GM21619 (cell line): ENCODE results near the gene IL34.

Source experiments
- ATAC-seq: cut with Tn5 transposase; IDR thresholded peaks from one replicate; pipeline ENCODE4 v1.9.1; 2021; ENCODE audit not compliant: unreplicated experiment

The IL34 gene

DNA sequence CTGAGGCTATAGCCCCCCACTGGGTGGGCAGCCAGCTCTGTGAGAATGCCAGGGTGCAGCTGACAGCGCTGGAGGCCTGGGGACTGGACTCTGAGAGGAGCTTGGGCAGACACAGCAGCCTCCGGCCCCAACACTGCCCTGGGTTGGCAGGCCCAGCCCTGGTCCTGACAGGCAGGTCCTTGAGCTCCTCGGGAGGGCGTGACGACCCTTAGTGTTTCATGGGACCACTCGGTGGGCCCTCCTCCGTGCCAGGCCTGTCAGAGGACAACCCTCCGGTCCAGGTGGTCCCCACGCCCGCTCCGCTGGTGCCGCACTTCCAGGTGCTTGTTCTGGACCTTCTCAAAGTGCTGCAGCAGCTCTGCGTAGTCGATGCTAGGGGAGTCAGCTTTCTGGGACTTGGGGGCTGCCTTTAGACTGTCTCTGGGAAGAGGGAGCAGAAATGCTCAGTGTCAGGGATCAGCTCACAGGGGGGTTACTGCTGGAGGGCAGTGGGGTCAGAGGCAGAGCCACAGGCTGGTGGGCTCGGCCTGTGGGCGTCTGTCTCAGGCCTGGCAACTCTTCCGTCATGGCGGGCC, 41.4 kb downstream of the IL34 start:
- no peak for ATAC-seq

DNA sequence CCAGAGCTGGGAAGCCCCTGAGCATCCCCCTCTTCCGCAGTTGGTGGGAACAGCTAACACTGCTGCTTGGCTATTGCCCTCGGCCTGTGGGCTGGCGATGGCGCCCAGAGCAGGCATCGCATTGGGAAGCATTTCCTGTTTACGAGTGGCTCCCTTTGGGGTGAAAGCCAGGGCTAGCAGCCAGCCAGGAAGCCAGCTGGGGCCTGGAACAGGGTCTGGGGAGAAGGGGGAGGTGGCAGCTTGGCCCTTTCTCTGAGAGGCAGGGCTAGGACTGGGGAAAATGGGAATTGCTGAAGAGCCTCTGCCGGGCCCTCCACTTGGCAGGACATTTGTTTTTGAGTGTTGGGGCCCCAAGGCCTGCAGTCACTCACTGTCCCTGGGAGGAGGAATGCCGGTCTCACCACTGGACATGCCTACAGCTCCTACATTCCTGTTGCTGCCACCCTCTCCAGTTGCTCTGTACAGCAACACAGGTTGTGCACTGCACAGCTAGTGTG, 41.9 kb downstream of the IL34 start:
- no peak for ATAC-seq

DNA sequence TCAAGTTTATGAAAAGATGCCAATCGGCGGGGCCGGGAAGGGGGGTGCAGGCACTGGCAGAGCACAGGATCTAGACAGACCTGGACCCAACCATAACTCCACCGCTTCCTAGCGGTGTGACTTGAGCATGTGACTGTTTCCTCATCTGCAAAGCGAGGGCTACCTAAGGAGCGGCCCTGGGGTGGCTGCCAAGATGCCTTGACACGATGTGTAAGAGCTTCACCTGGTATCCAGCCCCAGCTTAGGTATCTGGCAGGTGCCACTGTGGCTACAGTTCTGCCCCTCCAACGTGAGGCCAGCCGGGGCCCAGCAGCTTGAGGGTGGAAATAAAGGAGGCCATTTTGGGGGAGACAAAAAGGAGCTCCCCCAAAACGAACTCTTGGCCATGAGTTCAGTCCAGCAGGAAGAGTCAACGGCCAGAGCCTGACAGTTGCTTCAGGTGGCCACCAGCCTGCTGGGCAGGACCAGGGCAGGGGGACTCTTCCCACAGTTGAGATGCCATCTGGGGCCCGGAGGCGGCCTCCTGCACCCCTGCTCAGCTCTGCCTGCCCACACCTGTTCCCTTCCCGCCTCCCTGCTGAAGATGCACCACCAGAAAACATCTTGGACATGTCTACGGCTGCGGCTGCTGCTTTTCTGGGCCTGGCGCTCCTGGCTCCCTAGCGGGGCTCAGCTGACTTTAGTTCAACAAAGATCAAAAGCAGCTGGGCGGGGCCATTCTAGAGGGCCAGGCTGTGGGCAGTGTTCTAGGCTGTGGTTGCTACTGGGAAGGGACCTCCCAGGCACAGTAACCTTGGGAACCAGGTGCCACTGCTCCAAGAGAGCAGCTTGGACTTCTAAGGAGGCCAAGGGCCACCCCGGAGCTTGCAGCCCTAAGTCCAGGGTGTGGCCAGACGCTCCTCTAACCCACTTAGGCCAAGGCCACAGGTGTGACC, 42.9 kb downstream of the IL34 start:
- ATAC-seq: no peak

DNA sequence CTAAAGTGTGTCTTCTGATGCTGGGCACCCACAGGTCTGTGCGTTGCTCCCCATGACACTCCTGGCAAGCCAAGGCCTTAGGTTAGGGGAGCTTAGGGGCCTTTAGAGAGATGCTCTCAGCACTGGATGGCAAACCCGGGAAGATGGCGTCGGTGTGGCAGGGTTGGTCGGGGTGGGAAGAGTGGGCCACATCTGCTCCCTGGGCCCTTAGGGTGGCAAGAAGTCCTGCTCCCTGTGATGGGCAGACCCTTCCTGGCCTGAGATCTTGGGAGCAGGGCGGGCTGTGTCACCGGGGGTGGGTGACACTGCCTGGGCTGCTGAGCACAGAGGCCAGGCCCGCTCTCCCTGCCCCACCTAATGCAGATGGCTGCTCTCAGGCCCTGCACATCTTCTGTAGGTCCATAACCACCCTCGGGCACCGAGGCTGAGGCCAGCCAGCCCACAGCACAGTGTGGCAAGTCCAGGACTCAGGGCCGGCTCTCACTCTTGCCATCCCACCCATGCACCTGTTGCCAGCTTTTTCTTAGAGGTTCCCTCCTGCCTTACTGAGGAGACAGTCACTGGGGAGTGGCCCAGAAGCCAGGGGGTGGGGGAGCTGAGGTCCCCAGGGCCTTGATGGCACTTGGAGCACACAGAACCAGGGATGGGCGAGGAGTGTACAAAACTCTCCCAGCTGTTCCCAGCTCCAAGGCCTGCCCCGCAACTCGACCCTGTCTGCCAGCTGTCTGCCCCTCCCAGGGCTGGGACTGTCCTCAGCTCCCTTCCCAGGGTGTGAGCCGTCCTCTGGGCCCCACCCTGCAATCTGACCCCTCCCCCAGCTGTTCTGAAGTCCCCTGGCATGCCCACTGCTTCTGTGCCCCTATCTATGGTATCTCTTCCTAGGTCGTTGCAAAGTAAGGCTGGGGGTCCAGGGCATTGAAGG, 43.9 kb downstream of the IL34 start:
- ATAC-seq: no peak

DNA sequence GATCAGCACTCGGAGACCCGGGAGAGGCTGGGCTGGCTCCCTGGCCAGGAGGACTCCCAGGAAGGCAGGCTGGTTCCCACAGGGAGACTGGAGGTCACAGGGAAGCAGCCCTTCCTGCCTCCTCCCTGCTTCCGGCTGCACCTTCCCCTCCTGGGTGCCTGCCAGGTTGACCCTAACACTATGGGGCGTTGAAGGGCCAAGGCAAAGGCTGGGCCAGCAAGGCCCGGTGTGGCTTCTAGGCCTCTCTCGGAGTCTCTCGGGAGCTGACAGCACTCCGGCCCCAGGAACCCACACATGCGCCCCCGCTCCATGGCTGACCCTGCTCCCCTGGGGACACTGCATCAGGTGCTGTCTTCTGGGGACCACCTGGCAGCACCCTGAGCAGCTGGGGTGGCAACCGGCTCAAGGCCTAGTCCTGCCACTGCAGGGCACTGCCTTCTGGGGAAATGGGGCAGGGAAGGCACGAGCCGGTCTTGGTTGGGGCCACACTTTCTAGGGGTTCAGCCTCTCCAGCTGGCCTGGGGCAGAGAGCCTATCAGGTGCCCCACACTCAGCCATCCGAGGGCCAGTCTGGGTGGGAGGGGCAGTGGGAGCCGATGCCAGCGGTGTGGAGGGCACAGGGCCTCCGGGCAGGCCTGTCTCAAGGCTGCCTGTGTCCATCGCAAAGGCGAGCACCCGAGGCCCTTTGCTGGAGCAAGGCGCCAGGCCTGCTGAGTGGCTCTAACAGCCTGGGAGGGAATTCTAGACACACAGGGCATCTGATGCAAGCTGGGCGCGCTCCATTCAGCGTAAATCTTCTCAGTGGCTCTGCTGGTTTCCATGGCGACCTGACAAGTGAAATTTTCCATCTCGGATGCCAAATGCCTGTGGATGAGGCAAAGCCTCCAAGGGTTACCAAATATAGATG, 45.1 kb downstream of the IL34 start:
- no peak for ATAC-seq

DNA sequence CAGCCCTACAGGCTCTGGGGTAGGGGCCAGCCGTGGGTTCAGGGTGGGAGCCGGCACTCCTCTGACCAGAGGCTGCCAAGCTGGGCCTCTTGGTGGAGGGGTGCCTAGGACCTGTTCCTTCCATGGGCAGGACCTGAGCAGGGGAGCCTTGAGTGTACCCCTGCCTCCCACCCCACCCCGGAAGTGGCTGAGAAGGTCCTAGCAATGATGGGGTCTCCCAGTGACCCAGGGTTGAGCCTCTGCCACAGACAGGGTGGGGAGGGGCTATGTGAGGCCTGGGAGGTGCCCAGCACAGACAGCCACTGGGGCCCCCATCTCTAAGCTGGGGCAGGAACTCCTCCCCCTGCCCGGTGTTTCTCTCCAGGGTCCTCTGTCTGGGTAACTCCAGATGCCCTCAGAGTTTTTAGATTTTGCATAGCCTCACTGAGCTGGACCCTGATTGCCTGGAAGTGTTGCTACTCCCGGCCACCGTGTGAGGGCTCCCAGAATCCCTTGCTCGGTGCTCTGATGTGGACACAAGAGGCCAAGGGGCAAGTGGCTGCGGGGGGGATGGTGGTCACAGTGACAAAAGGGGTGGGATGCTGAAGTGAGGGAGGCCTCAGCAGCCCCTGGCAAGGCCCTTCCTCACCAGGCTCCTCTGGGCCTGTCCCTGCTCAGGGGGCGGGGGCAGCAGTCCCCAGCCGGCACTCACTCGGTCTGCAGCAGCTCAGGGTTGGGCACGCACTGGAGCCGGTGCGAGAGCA, 45.9 kb downstream of the IL34 start:
- ATAC-seq: no peak

DNA sequence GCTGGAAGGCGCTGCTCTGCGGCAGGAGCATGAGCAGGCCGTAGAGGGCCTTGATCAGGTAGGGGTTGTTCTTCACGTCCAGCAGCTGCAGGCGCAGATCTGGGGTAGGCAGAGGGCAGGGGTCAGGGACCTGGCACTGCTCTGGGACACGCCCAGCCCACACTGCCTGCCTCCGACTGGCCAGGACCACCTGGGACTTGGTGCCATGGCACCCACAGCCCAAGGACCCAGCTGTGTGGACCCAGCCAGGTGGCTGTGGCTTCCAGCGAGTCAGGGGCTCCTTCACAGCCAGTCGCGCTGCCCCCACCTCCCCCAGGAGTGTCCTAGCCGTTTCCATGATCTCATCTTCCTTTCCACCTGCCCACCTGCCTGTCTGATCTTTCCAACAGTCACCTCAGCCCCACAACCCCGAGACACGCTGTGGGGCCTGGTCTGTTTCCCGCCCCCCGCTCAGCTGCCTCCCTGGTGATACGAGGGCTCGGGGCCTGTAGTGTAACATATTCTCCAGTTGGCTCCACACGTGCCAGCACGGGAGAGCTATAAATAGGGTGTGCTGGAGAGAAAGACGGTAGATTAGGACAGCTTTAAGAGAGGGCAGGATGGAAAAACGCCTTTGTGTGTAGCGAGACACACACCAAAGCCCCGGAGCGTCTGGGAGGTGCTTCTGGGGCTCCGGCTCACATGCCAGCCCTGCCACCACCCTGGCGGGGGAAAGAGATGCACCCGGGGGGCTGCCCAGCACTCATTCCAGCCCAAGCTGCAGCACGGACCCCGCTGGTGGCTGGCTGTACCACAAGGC, 46.7 kb downstream of the IL34 start:
- no peak for ATAC-seq

DNA sequence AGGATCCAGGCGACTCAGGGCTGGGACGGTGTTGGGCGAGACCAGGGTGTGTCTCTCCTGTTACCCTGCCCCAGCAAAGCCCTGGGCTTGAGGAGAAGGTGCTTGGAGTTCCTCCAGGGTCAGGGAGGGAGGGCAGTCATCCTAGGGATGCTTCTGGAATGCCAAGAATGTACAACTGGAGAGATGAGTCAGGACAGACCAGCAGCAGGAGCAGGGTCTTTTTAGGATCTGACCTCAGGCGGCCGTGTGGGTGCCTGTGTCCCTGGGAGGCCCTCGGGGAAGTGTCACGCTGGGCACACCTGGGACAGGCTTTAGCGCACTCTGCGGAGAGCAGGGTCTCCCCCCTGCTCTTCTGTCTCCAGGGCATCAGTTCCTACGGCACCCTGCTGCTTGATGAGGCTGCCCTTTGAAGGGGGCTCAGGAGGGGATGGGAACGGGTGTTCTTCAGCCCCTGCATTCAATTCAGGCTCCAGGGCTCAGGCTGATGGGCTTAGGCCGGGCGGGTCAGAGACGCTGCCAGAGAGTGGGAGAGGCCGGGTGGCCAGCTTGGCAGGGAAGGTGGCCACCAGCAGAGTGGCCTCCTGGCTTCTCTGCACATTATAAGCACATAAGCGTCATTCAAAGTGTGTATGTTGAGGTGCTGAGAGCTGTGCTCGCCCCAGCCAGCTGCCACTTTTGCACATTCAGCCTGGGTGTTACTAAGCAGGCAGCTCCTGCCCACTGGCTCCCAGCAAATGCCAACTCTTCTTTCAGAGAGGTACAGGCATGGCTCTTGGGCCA, 47.9 kb downstream of the IL34 start:
- ATAC-seq: no peak

DNA sequence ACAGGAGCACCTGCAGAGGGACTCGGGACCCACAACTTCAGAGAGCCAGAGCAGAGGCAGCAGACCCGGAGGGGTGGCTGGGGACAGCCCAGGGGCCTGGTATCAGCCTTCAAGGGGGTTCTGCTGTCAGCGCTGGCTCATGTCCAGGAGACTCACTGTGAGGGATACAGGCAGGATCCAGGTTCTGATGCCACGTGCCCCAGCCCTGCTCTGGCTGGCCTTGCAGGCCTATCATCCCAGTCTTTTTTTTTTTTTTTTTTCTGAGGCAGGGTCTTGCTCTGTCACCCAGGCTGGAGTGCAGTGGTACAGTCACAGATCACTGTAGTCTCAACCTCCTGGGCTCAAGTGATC, 48.5 kb downstream of the IL34 start:
- ATAC-seq: no peak

DNA sequence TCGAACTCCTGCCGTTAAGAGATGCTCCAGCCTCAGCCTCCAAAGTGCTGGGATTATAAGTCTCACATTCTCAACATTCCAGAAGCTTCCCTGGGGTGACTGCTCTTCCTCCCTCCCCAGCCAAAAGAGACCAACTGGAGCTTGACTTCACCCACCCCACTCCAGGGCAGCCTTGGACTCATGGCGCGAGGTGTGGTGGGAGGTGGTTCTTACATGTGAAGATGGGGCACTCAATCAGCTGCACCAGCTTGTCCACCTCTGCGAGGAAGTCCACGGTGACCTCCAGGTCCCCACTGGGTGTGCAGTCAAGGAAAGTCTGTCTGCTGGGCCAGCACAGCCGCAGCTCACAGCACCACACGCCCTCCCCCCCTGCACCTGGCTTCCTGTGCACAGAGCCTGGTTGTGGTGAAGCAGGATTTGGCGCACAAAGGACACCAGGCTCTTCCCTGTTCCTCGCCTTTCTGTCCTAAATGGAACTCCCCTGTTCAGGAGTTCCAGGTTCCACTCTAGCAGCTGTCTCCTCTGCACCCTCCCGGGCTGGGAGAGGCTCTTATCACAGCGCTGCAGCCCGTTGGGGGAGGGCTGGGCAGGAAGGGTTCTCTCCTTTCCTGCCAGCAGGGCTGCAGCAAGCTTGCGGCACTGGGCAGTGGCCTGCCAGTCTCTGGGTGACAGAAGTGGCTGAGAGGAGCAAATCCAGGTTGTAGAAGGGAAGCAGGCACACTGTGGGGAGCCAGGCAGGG, 49.1 kb downstream of the IL34 start:
- no peak for ATAC-seq

DNA sequence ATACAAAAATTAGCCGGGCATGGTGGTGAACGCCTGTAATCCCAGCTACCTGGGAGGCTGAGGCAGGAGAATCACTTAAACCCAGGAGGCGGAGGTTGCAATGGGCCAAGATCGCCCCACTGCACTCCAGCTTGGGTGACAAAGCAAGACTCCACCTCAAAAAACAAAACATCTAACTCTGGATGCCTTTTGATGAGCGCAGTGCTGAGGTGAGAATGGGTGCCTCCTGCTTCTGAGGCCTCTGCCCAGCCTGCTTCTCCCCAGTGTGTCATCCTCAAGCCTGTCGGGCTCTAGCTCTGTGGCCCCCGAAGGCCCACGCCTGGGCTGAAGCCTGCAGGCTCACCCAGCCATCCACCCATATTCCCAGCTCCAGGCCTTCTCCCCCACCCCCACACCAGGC, 50.0 kb downstream of the IL34 start:
- no peak for ATAC-seq

DNA sequence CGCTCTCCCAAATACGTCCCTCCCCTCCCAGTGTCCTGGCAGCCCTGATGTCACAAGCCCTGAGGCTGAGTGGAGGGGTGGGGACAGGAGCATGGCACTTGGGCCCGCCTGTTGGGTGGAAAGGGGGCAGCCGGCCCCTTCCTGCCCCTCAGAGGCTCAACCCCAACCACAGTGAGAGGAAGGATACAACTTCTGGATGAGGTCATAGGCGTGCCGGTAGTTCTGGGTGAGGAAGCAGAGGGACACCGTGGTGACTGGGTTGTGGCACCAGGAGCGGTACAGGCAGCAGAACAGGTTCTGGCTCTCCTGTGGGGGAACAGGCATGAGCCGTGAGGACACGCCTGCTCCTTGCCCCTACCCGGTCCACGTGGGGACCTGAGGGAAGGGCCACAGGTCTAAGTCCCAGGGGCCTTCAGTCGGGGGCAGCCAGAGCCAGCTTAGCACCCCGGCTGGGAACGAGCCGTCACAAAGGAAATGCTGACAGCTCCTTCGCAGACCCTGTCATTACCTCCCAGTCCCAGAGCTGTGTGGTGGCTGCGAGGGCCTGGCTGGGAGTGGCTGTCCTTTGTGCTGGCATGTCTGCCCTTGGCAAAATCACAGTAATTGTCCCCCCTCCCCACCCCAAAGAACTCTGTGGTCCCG, 50.7 kb downstream of the IL34 start:
- ATAC-seq: no peak

DNA sequence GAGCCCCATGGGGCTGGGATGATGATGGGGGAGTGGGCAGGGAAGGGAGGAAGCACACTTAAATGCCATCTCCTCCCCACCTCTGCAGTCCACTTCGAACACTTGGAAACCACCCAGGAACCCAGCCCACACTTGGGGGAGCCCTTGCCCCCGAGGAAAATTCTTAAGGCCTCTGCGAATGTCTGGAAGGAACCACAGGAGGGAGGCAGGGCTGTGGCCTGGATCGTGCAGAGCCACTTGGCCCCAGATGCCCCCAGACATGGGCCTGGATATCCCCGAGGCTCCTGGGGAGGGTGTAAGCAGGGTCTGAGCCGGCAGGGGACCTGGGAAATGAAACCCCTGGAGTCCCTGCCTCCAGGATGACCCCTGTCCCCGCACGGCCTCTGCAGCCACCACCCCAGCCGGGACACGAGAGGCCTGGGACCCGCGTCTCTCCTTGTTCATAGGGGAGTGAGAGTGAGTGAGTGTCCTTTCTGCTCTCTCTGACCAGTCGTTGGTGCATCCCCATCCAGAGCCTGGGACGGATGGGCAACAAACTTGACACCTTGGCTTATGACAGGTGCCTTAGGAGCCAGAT, 51.3 kb downstream of the IL34 start:
- ATAC-seq: no peak

DNA sequence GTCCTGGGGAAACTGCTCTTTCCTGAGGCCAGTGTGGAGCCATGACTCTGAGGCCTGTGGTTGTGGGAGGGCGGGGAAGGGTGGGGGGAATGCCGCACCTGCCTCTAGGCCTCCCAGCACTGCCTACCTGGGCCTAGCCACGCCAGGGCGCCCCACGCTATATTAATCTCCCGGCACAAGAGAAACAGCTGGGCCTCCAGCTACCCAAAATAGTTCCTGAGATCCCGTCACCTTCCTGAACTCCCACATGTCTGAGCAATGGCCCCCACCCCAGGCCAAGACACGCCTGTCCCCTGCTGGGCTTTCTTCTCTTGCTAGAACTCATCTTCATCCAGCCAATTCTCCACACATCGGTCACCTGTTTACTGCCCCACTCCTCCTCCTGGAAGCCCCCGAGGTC, 52.5 kb downstream of the IL34 start:
- no peak for ATAC-seq

DNA sequence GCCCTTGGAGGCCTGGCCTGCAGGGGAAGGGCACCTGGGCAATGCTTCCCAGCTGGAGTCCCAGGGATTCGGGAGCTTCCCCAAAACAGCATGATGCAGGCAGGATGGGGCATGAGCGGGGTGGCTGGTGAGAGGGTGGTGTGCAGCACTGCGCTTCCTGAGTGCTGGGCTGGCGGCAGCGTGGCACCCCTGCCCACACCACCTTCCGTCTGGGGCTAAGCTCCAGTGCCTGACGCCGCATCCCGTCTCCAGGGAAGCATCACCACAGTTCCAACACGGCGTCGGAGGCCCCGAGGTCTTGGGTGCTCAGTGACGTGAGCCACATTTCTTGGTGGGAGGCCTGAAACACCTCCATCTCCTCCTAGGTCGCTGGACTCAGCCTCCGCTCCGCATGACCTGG, 53.3 kb downstream of the IL34 start:
- no peak for ATAC-seq

DNA sequence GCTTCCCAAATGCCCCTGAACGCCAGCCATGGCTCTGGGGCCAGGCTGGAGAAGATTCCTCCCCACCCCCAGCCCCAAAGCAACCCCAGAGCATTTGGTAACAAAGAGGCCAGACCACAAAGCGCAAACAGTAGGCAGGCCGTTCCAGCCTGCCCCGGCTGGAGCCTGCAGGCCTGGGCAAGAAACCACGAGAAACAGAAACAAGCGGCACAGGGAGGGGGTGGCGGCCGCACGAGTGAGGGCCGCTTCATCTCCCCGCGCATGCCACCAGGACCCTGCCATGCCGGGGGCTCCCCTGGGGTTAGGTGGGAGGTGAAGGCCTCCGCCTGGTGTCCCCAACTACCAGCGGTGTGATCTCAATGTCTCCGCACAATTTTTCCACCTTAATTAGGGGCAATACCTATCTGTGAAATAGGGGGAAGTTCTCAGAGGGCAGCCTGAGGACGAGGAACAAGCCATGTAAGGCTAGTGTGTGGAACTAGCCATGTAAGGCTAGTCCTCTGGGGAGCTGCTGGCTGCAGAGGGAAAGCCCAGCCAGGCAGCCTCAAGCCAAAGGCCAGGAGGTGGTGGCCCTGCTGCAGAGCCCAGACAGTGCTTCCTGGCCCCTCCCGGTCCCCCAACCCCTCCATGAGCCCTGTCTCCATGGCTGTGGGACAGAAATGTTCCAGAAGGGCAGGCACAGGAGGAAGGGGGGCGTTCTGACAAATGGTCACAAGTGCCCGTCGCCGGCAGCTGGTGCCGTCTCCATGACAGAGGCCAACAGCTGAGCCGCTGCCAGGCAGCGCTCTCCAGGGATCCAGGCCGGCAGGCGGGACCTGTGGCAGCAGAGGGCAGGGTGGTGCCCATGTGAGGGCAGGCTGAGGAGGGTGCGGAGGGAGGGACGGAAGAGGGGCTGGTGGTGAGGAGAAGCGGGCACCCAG, 54.0 kb downstream of the IL34 start:
- ATAC-seq: no peak
